H1 (cell line): ENCODE data around the gene PPP1R12B. TPM values are rescaled to one million over a fixed set of nuclear protein-coding genes. Genes with fewer than 3 reads are reported as not detected.
A peak's percentile ranks its signal among the peaks of the same experiment; 100 is the strongest.

Experiments used
- CTCF ChIA-PET: fragments of 300-600 bp; sonication (Branson Sonifier 250); formaldehyde crosslinking; loops from one replicate; lab custom pipeline; 2021; ENCODE audit not compliant: partially characterized antibody; lab: Charles Lee
- POLR2A ChIA-PET: fragments of 300-600 bp; sonication (Branson Sonifier 250); formaldehyde crosslinking; loops from one replicate; lab custom pipeline; 2021; ENCODE audit warnings: inconsistent platforms; ENCODE audit not compliant: partially characterized antibody; lab: Charles Lee
- DNase-seq, 2 experiments: peaks; one replicate each; pipeline versions ENCODE4 v3.0.0 to v3.0.0-alpha.2; 2010 to 2022; ENCODE audit warnings: low spot score in 2 of 2, low read depth in 1 of 2, mixed read lengths in 1 of 2
- FAIRE-seq: peaks from 2 replicates; lab custom pipeline; 2011; peaks lifted over from hg19 to GRCh38; lab: Jason Lieb, UNC
- H2AFZ ChIP-seq: 2 replicates; pipeline ENCODE4 v1.8.1; 2012; ENCODE audit warnings: low read length, inconsistent platforms
- H2AK5ac ChIP-seq: 2 replicates; pipeline ENCODE4 v1.6.1; 2013; ENCODE audit warnings: low read depth, low read length
- H2BK120ac ChIP-seq: replicated peaks from 2 replicates; pipeline ENCODE3; 2013; ENCODE audit warnings: low read depth, low read length, inconsistent platforms
- H2BK12ac ChIP-seq: 2 replicates; pipeline ENCODE4 v1.6.1; 2013; ENCODE audit warnings: low read depth, low read length
- H2BK15ac ChIP-seq: 2 replicates; pipeline ENCODE4 v1.6.1; 2013; ENCODE audit warnings: low read length
- H2BK20ac ChIP-seq: 2 replicates; pipeline ENCODE4 v1.6.1; 2013; ENCODE audit warnings: low read length
- H2BK5ac ChIP-seq: 2 replicates; pipeline ENCODE4 v1.6.1; 2013; ENCODE audit warnings: low read depth, low read length
- H3K14ac ChIP-seq: 2 replicates; pipeline ENCODE4 v1.6.1; 2013; ENCODE audit warnings: inconsistent platforms; ENCODE audit not compliant: insufficient read length
- H3K18ac ChIP-seq: 2 replicates; pipeline ENCODE4 v1.6.1; 2013; ENCODE audit warnings: low read length; ENCODE audit errors: extremely low read depth
- H3K23ac ChIP-seq: 2 replicates; pipeline ENCODE4 v1.6.1; 2013; ENCODE audit warnings: inconsistent platforms; ENCODE audit not compliant: insufficient read length
- H3K23me2 ChIP-seq: 2 replicates; pipeline ENCODE4 v1.6.1; 2013; ENCODE audit warnings: low read depth, low read length
- H3K27ac ChIP-seq: 2 replicates; pipeline ENCODE4 v1.6.1; 2011; ENCODE audit warnings: low read depth, low read length, inconsistent platforms
- H3K27me3 ChIP-seq, 4 experiments: replicated peaks in 1 of 4; 1 replicate in 1 of 4; 2 replicates in 3 of 4; pipeline versions ENCODE4 v1.6.1 to v1.8.1; 2011 to 2013; ENCODE audit warnings: low read length in 3 of 4, mild to moderate bottlenecking in 3 of 4, inconsistent platforms in 2 of 4, mixed read lengths in 2 of 4, moderate library complexity in 1 of 4; ENCODE audit not compliant: control insufficient read depth in 3 of 4, insufficient read depth in 3 of 4; ENCODE audit errors: extremely low read depth in 1 of 4
- H3K36me3 ChIP-seq, 4 experiments: 2 replicates each; pipeline versions ENCODE4 v1.6.1 to v1.8.1; 2011 to 2013; ENCODE audit warnings: mild to moderate bottlenecking in 4 of 4, low read length in 3 of 4, moderate library complexity in 2 of 4, control low read depth in 1 of 4, inconsistent platforms in 1 of 4; ENCODE audit not compliant: insufficient read depth in 4 of 4, control insufficient read depth in 2 of 4
- H3K4ac ChIP-seq: replicated peaks from 2 replicates; pipeline ENCODE3; 2013; ENCODE audit warnings: low read length, low read depth, mixed read lengths, inconsistent platforms; ENCODE audit not compliant: insufficient read length
- H3K4me1 ChIP-seq, 4 experiments: replicated peaks in 1 of 4; 1 replicate in 1 of 4; 2 replicates in 3 of 4; pipeline versions ENCODE4 v1.6.1 to v1.8.1; 2011 to 2013; ENCODE audit warnings: low read length in 3 of 4, inconsistent platforms in 2 of 4, mixed read lengths in 1 of 4; ENCODE audit not compliant: insufficient read depth in 4 of 4, control insufficient read depth in 3 of 4
- H3K4me2 ChIP-seq, 2 experiments: 2 replicates each; pipeline versions ENCODE4 v1.6.1 to v1.8.1; 2011 to 2013; ENCODE audit warnings: low read depth in 2 of 2, low read length in 2 of 2, control low read depth in 1 of 2, inconsistent platforms in 1 of 2, mild to moderate bottlenecking in 1 of 2; ENCODE audit not compliant: insufficient read depth in 1 of 2
- H3K4me3 ChIP-seq, 4 experiments: fragments of 200-600, 300-600 bp in 1 of 4; sonication (generic), shearing (Covaris generic), sonication (Bioruptor Twin) in 1 of 4; 2 replicates each; pipeline versions ENCODE4 v1.5.1 to v1.8.1; 2011 to 2016; ENCODE audit warnings: low read length in 4 of 4, low read depth in 3 of 4, control low read depth in 2 of 4, inconsistent platforms in 2 of 4, mild to moderate bottlenecking in 2 of 4, mixed read lengths in 1 of 4, moderate library complexity in 1 of 4; ENCODE audit not compliant: insufficient read depth in 2 of 4; ENCODE audit errors: extremely low read depth in 1 of 4
- H3K56ac ChIP-seq: replicated peaks from 2 replicates; pipeline ENCODE3; 2013; ENCODE audit warnings: low read depth, mild to moderate bottlenecking, mixed read lengths, low read length, inconsistent platforms; ENCODE audit not compliant: insufficient read length
- H3K79me1 ChIP-seq: 2 replicates; pipeline ENCODE4 v1.6.1; 2013; ENCODE audit warnings: low read depth, low read length, control low read depth
- H3K79me2 ChIP-seq, 2 experiments: 2 replicates each; pipeline versions ENCODE4 v1.6.1 to v1.8.1; 2012 to 2013; ENCODE audit warnings: low read length in 2 of 2, mild to moderate bottlenecking in 2 of 2, inconsistent platforms in 1 of 2; ENCODE audit not compliant: insufficient read depth in 2 of 2, control insufficient read depth in 1 of 2
- H3K9ac ChIP-seq, 4 experiments: replicated peaks in 1 of 4; 1 replicate in 1 of 4; 2 replicates in 3 of 4; pipeline versions ENCODE4 v1.6.1 to v1.8.1; 2011 to 2013; ENCODE audit warnings: low read depth in 3 of 4, low read length in 3 of 4, control low read depth in 2 of 4, mild to moderate bottlenecking in 2 of 4, moderate library complexity in 2 of 4, inconsistent platforms in 1 of 4; ENCODE audit errors: extremely low read depth in 1 of 4
- H3K9me3 ChIP-seq, 2 experiments: 2 replicates each; pipeline versions ENCODE4 v1.6.1 to v1.8.1; 2012 to 2013; ENCODE audit warnings: mild to moderate bottlenecking in 2 of 2, moderate library complexity in 2 of 2, control low read depth in 1 of 2, inconsistent platforms in 1 of 2, low read depth in 1 of 2, low read length in 1 of 2, mixed read lengths in 1 of 2; ENCODE audit not compliant: insufficient read depth in 2 of 2
- H4K20me1 ChIP-seq, 2 experiments: replicated peaks in 1 of 2; 2 replicates each; pipeline versions ENCODE3 to v1.8.1; 2011 to 2013; ENCODE audit warnings: inconsistent platforms in 2 of 2, low read length in 2 of 2, mild to moderate bottlenecking in 1 of 2; ENCODE audit not compliant: insufficient read depth in 2 of 2, control insufficient read depth in 1 of 2
- H4K5ac ChIP-seq: 2 replicates; pipeline ENCODE4 v1.6.1; 2013; ENCODE audit warnings: low read length, low read depth, mixed read lengths, inconsistent platforms; ENCODE audit not compliant: insufficient read length
- H4K8ac ChIP-seq: 2 replicates; pipeline ENCODE4 v1.8.0; 2013; ENCODE audit warnings: mild to moderate bottlenecking, moderate library complexity, low read length, inconsistent platforms; ENCODE audit not compliant: insufficient read depth; ENCODE audit errors: extremely low read depth
- H4K91ac ChIP-seq: replicated peaks from 2 replicates; pipeline ENCODE3; 2013; ENCODE audit warnings: low read length, mixed read lengths, inconsistent platforms; ENCODE audit not compliant: insufficient read length
- CREB1 ChIP-seq: IDR thresholded peaks from 2 replicates; pipeline ENCODE4 v1.6.1; 2012; ENCODE audit warnings: inconsistent platforms
- EGR1 ChIP-seq: IDR thresholded peaks from 2 replicates; pipeline ENCODE4 v1.6.1; 2011; ENCODE audit warnings: low read depth, low read length, borderline replicate concordance
- EZH2 ChIP-seq: fragments of 200-600 bp; sonication (generic); IDR thresholded peaks from 2 replicates; pipeline ENCODE4 v1.7.1; 2012; ENCODE audit warnings: low read depth, mild to moderate bottlenecking, moderate library complexity, low read length, inconsistent platforms; ENCODE audit not compliant: severe bottlenecking
- FOSL1 ChIP-seq: IDR thresholded peaks from 2 replicates; pipeline ENCODE4 v1.6.1; 2011; ENCODE audit warnings: mild to moderate bottlenecking, low read depth, low read length, moderate library complexity; ENCODE audit not compliant: insufficient read depth
- KDM4A ChIP-seq: IDR thresholded peaks from one replicate; pipeline ENCODE4 v1.7.1; 2012; ENCODE audit warnings: low read depth, mild to moderate bottlenecking, moderate library complexity, low read length, inconsistent platforms; ENCODE audit not compliant: severe bottlenecking
- KDM5A ChIP-seq: fragments of 200-600 bp; IDR thresholded peaks from 2 replicates; pipeline ENCODE4 v1.7.1; 2012; ENCODE audit warnings: mild to moderate bottlenecking, low read length, inconsistent platforms, mixed read lengths
- PHF8 ChIP-seq: fragments of 200-600 bp; sonication (generic); conservative IDR thresholded peaks from 2 replicates; pipeline ENCODE4 v1.7.1; 2012; ENCODE audit warnings: low read depth, mild to moderate bottlenecking, inconsistent platforms, low read length, moderate library complexity
- RAD21 ChIP-seq, 2 experiments: IDR thresholded peaks in 1 of 2; conservative IDR thresholded peaks in 1 of 2; 2 replicates each; pipeline ENCODE4 v1.6.1; 2011; ENCODE audit warnings: low read depth in 2 of 2, low read length in 2 of 2, improper control_type of control experiment in 1 of 2, inconsistent platforms in 1 of 2, mild to moderate bottlenecking in 1 of 2, moderate library complexity in 1 of 2
- RFX5 ChIP-seq: IDR thresholded peaks from 2 replicates; pipeline ENCODE4 v1.6.1; 2011; ENCODE audit warnings: low read depth, low read length, improper control_type of control experiment, borderline replicate concordance
- TAF1 ChIP-seq: IDR thresholded peaks from 2 replicates; pipeline ENCODE4 v1.6.1; 2011; ENCODE audit warnings: mild to moderate bottlenecking, low read depth, low read length
- WGBS, 2 experiments: shearing (Covaris generic) in 1 of 2; methylation state at CpG; one replicate each; pipeline versions ENCODE4 v1.1.6 to v1.1.7; 2013 to 2015; ENCODE audit warnings: low lambda C conversion rate in 2 of 2, mixed read lengths in 2 of 2, inconsistent platforms in 1 of 2, low coverage in 1 of 2, missing lambda C conversion rate in 1 of 2; ENCODE audit not compliant: insufficient replicate concordance in 2 of 2, insufficient coverage in 1 of 2, insufficient read length in 1 of 2; ENCODE audit errors: extremely low coverage in 1 of 2, missing lambda C conversion rate in 1 of 2; 5-methylcytosine and 5-hydroxymethylcytosine counted together
- polyA plus RNA-seq, 7 experiments: library from polyadenylated mRNA; depleted of rRNA in 3 of 7; stranded (reverse) in 5 of 7; unstranded in 2 of 7; fragments of >200 nt in 5 of 7; fragments of 200-250 nt in 2 of 7; gene quantifications; 1 replicate in 5 of 7; 2 replicates in 1 of 7; 4 replicates in 1 of 7; pipeline versions ENCODE4 v1.2.1 to v1.2.3, GENCODE V29; 2011 to 2013; ENCODE audit warnings: missing spikeins in 2 of 7, mixed read lengths in 2 of 7
- total RNA-seq: library from RNA; stranded (reverse); fragmentation: NEBNext Ultra II Directional; extraction: Animal tissue kit (Norgen Biotek cat#: 25700); gene quantifications from 2 replicates; pipeline ENCODE4 v1.2.1, GENCODE V29; 2021
- TF ChIP-seq, protein P1 (sequence below): IDR thresholded peaks from 2 replicates; pipeline ENCODE4 v1.6.1; 2011; ENCODE audit warnings: low read depth, mild to moderate bottlenecking, low read length; ENCODE audit not compliant: insufficient read depth

The PPP1R12B gene
- total and polyA plus RNA-seq, 2 of the 8 experiments (the other 6 are each of a cell fraction or from before 2014, with no cell fraction given): 7.9 to 18.7 TPM

DNA sequence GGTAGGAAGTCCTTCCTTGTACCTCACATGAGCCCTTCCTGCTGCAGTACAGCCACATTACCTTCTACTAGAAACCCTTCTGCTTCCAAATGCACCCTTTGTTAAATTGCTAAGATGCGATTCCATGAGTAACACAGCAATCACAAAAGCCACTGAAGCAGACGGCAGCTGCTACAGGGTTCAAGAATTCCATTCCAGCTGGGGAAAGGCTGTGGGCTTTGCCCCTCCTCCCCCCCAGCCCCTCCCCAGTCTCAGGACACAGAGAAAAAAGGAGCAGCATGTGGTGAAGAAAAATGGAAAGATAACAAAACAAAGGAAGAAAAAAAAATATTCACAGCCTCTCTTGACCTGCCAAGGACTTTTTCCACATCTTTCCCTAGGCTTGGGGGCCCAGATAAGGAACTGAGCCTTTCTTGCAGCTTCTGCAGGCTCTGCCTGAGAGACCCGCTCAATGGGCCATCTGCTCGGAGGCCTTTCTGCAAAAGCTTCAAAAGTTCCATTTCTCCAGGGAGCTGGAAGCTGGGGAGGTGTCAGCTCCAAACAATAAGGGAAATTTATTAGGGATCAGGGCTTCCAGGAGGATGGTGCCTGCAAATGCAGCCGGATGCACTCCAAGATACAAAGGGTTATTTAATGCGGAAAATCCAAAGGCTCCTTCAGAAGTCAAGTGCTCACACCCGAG is 289.7 kb downstream of the PPP1R12B start:
- no peak overlapping the region for H3K4ac ChIP-seq
- FAIRE-seq: no peak
- 66% methylated on average over 6 of the region's 7 CpGs; no CpG with 5 or more reads in 1 of the 2 experiments for WGBS, 2 experiments
- no peak overlapping the region for H3K27ac ChIP-seq
- no peak for DNase-seq
- H2BK120ac ChIP-seq: no peak overlapping the region
- no peaks in the 10 kb centered on the region for H3K79me2 ChIP-seq
- H2AK5ac ChIP-seq: no peak overlapping the region
- H3K27me3 ChIP-seq: peaks cover 0 to 15% (median 12%) of the 10 kb centered on the region in 4 experiments; a peak in 5 of 7 replicates
- no peak overlapping the region for H2BK5ac ChIP-seq
- H2AFZ ChIP-seq: no peak overlapping the region
- TF ChIP-seq PHF8: no peak
- no peak for TF ChIP-seq EGR1
- TF ChIP-seq RFX5: no peak
- TF ChIP-seq, protein P1, sequence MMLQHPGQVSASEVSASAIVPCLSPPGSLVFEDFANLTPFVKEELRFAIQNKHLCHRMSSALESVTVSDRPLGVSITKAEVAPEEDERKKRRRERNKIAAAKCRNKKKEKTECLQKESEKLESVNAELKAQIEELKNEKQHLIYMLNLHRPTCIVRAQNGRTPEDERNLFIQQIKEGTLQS: no peak
- no peak for TF ChIP-seq FOSL1
- no peak for TF ChIP-seq TAF1
- TF ChIP-seq EZH2: no peak
- no peak for TF ChIP-seq RAD21 (IDR thresholded peaks at IDR 0.05 in 1 of 2, conservative IDR thresholded peaks at IDR 0.05 in 1 of 2; ENCODE audit: low read depth in 2 of 2, low read length in 2 of 2)
- TF ChIP-seq CREB1: no peak
- TF ChIP-seq KDM4A: no peak
- no peak for TF ChIP-seq KDM5A
- H2BK20ac ChIP-seq: 0 out of 2 replicates have a peak overlapping the region, but pooled peaks have one; percentile 32
- H4K5ac ChIP-seq: no peak overlapping the region
- no peaks in the 10 kb centered on the region for H4K20me1 ChIP-seq
- H3K56ac ChIP-seq: no peak overlapping the region
- H3K4me2 ChIP-seq: peak overlapping the region; percentile 23 to 46; a peak in 3 of 4 replicates
- POLR2A ChIA-PET: interaction anchor here (0.6 to 1.5 kb wide), 5 partner anchors 13 to 257 kb away, joined by 3 to 4 read pairs (median 3); no protein-coding TSS in a partner anchor
- peaks cover 7 to 22% (median 12%) of the 10 kb centered on the region in 4 experiments for H3K4me1 ChIP-seq
- CTCF ChIA-PET: interaction anchor here (0.6 to 1.9 kb wide), 14 partner anchors 10 to 174 kb away, joined by 3 to 9 read pairs (median 4); no protein-coding TSS in a partner anchor
- H3K9me3 ChIP-seq: no peaks in the 10 kb centered on the region
- no peak overlapping the region for H3K4me3 ChIP-seq
- peaks cover 9% of the 10 kb centered on the region for H3K23me2 ChIP-seq
- no peaks in the 10 kb centered on the region for H3K79me1 ChIP-seq
- H3K9ac ChIP-seq: no peak overlapping the region
- H2BK15ac ChIP-seq: 0 out of 2 replicates have a peak overlapping the region, but pooled peaks have one; percentile 29
- peak overlapping the region; percentile 24; the same call in 1 of the 2 replicates for H3K18ac ChIP-seq
- H4K8ac ChIP-seq: no peak overlapping the region
- H2BK12ac ChIP-seq: no peak overlapping the region
- H3K14ac ChIP-seq: no peak overlapping the region
- H3K36me3 ChIP-seq: no peaks in the 10 kb centered on the region
- no peak overlapping the region for H3K23ac ChIP-seq
- H4K91ac ChIP-seq: no peak overlapping the region
